Measurements from ENCODE around the gene LGALS3BP.

Gene LGALS3BP

GRCh38 chr17:78990349-78991016 is 10.8 kb upstream of the LGALS3BP start:
- DNase-seq: no peak
- Mint-ChIP-seq H3K4me1 (peaks cover 19% of the 10 kb centered on the region), H3K27me3 (no peaks in the 10 kb centered on the region), H3K27ac (no peak overlapping the region), H3K4me3 (no peak overlapping the region), H3K9me3 (no peaks in the 10 kb centered on the region), H3K36me3 (peaks cover 35% of the 10 kb centered on the region)
- CTCF ChIA-PET: interaction anchor here (2.4 kb wide), 1 partner anchor 11 kb away, joined by 5 read pairs; the partner anchor contains the start of gene LGALS3BP

DNA sequence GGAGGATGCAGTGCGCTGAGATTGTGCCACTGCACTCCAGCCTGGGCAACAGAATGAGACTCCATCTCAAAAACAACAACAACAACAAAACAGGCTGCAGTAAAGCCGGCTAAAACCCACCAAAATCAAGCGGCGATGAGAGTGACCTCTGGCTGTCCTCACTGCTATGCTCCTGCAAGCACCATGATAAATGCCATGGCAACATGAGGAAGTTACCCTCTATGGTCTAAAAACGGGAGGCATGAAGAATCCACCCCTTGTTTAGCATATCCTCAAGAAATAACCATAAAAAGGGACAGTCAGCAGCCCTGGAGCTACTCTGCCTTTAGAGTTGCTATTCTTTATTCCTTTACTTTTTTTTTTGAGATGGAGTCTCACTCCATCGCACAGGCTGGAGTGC is 8.4 kb upstream of the LGALS3BP start:
- peaks cover 19% of the 10 kb centered on the region for H3K4me1 Mint-ChIP-seq
- CTCF ChIA-PET: no interaction called here
- no peak for DNase-seq
- H3K36me3 Mint-ChIP-seq: peaks cover 28% of the 10 kb centered on the region
- peaks cover 3% of the 10 kb centered on the region for H3K27me3 Mint-ChIP-seq
- no peaks in the 10 kb centered on the region for H3K9me3 Mint-ChIP-seq
- H3K27ac Mint-ChIP-seq: no peak overlapping the region
- H3K4me3 Mint-ChIP-seq: no peak overlapping the region

DNA sequence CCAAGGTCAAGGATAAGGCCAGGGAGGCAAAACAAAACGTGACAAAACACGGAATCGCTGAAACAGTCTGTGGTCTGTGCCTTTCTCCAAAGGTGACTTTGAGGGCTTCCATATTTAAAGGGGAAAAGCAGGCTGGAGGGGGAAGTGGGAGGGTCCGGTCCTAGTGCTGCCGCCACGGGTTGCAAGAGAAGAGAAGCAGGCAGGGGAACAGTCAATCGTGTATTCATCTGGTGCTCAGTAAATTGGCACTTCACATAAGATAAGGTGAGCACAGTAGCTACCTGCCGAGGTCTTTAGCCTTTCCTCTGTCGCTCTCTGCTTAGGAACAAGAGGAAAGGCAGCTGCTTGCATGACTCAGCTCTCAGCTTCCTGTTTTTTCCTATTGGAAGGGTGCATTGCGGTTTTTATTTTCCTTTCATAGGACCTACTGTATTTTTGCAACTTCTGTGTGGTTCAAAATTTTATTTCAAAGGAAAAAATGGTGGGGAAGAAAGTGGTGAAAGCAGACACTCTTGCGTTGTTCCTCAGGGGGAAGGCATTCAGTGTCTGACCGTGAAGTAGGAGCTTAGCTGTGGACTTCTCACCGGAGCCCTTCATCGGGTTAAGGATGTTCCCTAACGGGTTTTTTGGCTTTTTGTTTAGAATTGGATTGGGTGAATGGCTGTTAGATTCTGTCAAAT is 7.1 kb upstream of the LGALS3BP start:
- CTCF ChIA-PET: interaction anchor here (1.3 kb wide), 1 partner anchor 110 kb away, joined by 3 read pairs; no protein-coding TSS in a partner anchor
- Mint-ChIP-seq H3K36me3 (peaks cover 20% of the 10 kb centered on the region), H3K4me1 (peaks cover 19% of the 10 kb centered on the region), H3K27me3 (peaks cover 3% of the 10 kb centered on the region), H3K27ac (peak overlapping the region; percentile 24), H3K9me3 (no peaks in the 10 kb centered on the region), H3K4me3 (peak overlapping the region; percentile 10)
- DNase-seq: no peak

DNA sequence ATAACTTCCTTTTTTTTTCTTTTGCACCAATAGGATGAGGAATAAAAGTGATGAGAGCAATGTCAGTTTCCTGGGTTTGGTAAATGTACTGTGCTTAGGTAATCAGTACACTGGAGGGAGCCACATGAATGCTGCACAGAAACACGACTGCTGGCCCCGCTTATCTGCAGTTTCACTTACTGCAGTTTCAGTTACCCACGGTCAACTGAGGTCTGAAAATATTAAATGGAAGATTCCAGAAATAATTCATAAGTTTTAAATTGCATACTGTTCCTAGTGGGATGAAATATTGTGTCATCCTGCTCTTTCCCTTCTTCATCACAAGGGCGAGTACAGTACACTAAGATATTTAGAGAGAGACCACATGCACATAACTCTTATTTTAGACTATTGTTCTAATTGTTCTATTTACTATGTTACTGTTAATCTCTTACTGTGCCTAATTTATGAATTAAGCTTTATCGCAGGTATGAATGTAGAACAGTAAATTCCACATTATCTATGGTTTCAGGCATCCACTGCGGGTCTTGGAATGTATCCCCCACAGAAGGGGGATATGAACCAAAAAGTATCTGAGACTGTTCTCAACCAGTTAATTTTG is 6.4 kb upstream of the LGALS3BP start:
- Mint-ChIP-seq H3K27ac (peak overlapping the region; percentile 24), H3K4me3 (no peak overlapping the region), H3K4me1 (peaks cover 19% of the 10 kb centered on the region), H3K9me3 (no peaks in the 10 kb centered on the region), H3K27me3 (peaks cover 7% of the 10 kb centered on the region), H3K36me3 (peaks cover 14% of the 10 kb centered on the region)
- peak; percentile 42 for DNase-seq
- CTCF ChIA-PET: interaction anchor here (1.3 kb wide), 1 partner anchor 109 kb away, joined by 3 read pairs; no protein-coding TSS in a partner anchor

GRCh38 chr17:78985395-78985794 is 5.7 kb upstream of the LGALS3BP start:
- DNase-seq: no peak
- Mint-ChIP-seq H3K4me1 (peaks cover 20% of the 10 kb centered on the region), H3K27me3 (peaks cover 7% of the 10 kb centered on the region), H3K4me3 (no peak overlapping the region), H3K27ac (no peak overlapping the region), H3K36me3 (peaks cover 8% of the 10 kb centered on the region), H3K9me3 (no peaks in the 10 kb centered on the region)
- CTCF ChIA-PET: no interaction called here

GRCh38 chr17:78981010-78981888 is 1.5 kb upstream of the LGALS3BP start:
- Mint-ChIP-seq H3K4me1 (peaks cover 37% of the 10 kb centered on the region), H3K9me3 (no peaks in the 10 kb centered on the region), H3K27me3 (peaks cover 7% of the 10 kb centered on the region), H3K27ac (peak overlapping the region; percentile 12), H3K4me3 (no peak overlapping the region), H3K36me3 (peaks cover 8% of the 10 kb centered on the region)
- no peak for DNase-seq
- CTCF ChIA-PET: no interaction called here

DNA sequence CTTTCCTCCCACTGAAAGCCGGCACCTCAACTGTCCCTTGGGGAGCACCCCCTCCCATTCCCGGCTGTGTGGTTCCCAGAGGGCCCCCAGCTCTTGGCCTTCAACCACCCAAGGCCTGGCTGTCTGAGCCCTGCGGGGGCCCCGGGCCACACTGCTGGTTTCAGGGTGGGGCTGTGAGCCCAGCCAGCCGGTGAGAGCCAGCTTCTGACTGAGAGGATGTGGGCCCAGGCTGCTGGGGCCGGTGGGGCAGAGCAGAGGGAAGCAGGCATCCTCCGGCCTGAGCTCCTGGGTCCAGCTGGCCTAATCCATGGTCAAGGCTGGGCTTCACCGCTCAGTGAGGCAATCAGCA is 875 bp upstream of the LGALS3BP start:
- CTCF ChIA-PET: interaction anchor here (1.4 to 2.2 kb wide), 3 partner anchors 10 to 62 kb away, joined by 4 to 11 read pairs (median 5); no protein-coding TSS in a partner anchor
- no peak overlapping the region for H3K4me3 Mint-ChIP-seq
- H3K4me1 Mint-ChIP-seq: peaks cover 33% of the 10 kb centered on the region
- H3K27me3 Mint-ChIP-seq: peaks cover 7% of the 10 kb centered on the region
- H3K27ac Mint-ChIP-seq: peak overlapping the region; percentile 89
- no peak for DNase-seq
- H3K36me3 Mint-ChIP-seq: peaks cover 10% of the 10 kb centered on the region
- H3K9me3 Mint-ChIP-seq: no peaks in the 10 kb centered on the region

GRCh38 chr17:78977997-78978973 is 1.4 kb downstream of the LGALS3BP start:
- Mint-ChIP-seq H3K4me3 (peak overlapping the region; percentile 80), H3K4me1 (peaks cover 33% of the 10 kb centered on the region), H3K27me3 (peaks cover 4% of the 10 kb centered on the region), H3K36me3 (peaks cover 17% of the 10 kb centered on the region), H3K9me3 (no peaks in the 10 kb centered on the region), H3K27ac (peak overlapping the region; percentile 89)
- DNase-seq: no peak
- CTCF ChIA-PET: interaction anchor here (2.2 kb wide), 1 partner anchor 7 kb away, joined by 11 read pairs; no protein-coding TSS in a partner anchor

DNA sequence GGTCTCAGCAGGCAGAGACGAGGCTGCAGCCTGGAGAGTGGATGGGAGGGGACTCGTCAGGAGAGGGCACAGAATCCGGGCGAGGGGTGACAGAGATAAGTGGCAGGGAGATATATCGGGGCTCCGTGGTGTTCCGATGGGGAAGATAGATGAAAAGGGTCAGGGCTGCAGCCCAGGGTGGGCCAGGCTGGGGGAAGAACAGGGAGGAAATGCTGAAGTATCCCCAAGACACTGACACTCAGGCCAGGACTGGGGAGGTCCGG is 2.1 kb downstream of the LGALS3BP start:
- Mint-ChIP-seq H3K4me3 (peak overlapping the region; percentile 80), H3K27me3 (peaks cover 4% of the 10 kb centered on the region), H3K27ac (no peak overlapping the region), H3K36me3 (peaks cover 17% of the 10 kb centered on the region), H3K4me1 (peaks cover 33% of the 10 kb centered on the region), H3K9me3 (no peaks in the 10 kb centered on the region)
- DNase-seq: no peak
- CTCF ChIA-PET: no interaction called here

GRCh38 chr17:78976907-78977680 is 2.6 kb downstream of the LGALS3BP start:
- Mint-ChIP-seq H3K27ac (no peak overlapping the region), H3K36me3 (peaks cover 17% of the 10 kb centered on the region), H3K27me3 (peaks cover 4% of the 10 kb centered on the region), H3K9me3 (no peaks in the 10 kb centered on the region), H3K4me3 (peak overlapping the region; percentile 38), H3K4me1 (peaks cover 33% of the 10 kb centered on the region)
- no peak for DNase-seq
- CTCF ChIA-PET: no interaction called here

DNA sequence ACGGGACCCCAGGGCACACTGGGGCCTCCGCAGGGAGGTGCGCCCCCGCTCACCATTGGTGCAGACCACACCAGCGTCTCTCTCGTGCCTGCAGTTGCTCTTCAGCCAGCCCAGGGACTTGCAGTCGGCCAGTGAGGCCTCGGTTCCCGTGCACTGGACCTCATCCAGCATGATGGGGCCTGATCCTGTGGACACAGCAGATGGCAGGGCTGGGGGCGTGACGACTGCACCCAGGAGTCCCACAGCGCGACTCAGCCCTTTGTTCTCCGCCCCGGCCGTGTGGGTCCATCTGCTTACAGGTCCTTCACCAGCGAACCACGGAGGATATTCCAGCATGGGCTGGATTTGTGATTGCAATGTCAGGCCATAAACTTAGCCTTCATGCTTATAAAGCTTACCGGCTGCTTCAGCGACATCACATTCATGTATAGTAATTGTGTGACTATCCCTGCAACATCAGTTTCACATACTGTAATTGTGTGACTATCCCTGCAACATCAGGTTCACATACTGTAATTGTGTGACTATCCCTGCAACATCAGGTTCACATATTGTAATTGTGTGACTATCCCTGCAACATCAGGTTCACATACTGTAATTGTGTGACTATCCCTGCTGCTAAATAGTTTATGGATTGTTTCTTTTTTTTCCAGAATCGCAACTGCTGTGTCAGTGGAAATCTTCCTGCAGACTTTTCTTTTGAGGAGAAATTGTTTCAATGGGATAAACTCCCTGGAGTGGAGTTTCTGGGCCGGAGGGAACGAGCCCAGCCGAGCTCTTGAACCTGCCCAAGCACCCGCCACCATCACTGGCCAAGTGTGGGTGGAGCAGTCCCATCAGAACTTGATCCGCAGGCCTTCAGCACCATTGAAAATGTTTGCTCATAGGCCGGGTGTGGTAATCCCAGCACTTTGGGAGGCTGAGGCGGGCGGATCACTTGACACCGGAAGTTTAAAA is 4.8 kb downstream of the LGALS3BP start:
- H3K27ac Mint-ChIP-seq: peak overlapping the region; percentile 19
- CTCF ChIA-PET: no interaction called here
- no peak for DNase-seq
- peaks cover 33% of the 10 kb centered on the region for H3K4me1 Mint-ChIP-seq
- no peak overlapping the region for H3K4me3 Mint-ChIP-seq
- H3K27me3 Mint-ChIP-seq: no peaks in the 10 kb centered on the region
- no peaks in the 10 kb centered on the region for H3K9me3 Mint-ChIP-seq
- peaks cover 28% of the 10 kb centered on the region for H3K36me3 Mint-ChIP-seq

All from activated naive CD4-positive, alpha-beta T cell treated with anti-CD3 and anti-CD28 coated beads, Interleukin-2, amount 10 ng/mL, durations not matched to agents 7 days and 5 days (primary cell).